Peyer's patch (tissue), 4 donors: ENCODE measurements around the gene IVD.

Experiments
- POLR2A ChIP-seq, 2 donors: fragments of 450-650 bp; IDR thresholded peaks; one replicate each; pipeline ENCODE4 v1.5.1; 2017; ENCODE audit warnings: antibody characterized with exemption in 2 of 2, mild to moderate bottlenecking in 2 of 2, moderate library complexity in 2 of 2
- TF ChIP-seq, protein P1 (sequence below), 6 experiments: fragments of 450-650 bp in 4 of 6; fragments of 200-600 bp in 2 of 6; sonication (generic) in 1 of 6; IDR thresholded peaks; one replicate each; pipeline ENCODE4 v1.5.1; 2017 to 2019; ENCODE audit warnings: antibody characterized with exemption in 6 of 6, mild to moderate bottlenecking in 3 of 6, moderate library complexity in 1 of 6

DNA sequence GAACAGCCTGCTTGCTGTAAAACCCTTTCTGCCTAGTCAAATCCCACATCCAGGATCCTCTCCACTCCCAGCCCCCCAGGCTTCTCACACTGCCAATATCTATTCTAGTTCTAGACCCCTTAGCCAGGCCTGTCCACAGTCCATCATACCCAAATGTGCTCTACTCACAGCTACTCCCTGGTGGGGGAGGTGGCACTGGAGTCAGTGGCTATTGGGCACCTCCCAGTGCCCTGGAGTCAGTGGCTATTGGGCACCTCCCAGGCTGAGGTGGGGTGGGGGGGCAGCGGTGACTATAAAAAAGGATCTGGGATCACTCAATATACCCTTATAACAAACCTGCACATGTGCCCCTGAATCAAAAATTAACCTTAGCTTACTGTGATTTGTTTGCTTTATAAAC, 48.3 kb upstream of the IVD start:
- no peak for TF ChIP-seq POLR2A (IDR thresholded peaks at IDR 0.05)
- TF ChIP-seq, protein P1, sequence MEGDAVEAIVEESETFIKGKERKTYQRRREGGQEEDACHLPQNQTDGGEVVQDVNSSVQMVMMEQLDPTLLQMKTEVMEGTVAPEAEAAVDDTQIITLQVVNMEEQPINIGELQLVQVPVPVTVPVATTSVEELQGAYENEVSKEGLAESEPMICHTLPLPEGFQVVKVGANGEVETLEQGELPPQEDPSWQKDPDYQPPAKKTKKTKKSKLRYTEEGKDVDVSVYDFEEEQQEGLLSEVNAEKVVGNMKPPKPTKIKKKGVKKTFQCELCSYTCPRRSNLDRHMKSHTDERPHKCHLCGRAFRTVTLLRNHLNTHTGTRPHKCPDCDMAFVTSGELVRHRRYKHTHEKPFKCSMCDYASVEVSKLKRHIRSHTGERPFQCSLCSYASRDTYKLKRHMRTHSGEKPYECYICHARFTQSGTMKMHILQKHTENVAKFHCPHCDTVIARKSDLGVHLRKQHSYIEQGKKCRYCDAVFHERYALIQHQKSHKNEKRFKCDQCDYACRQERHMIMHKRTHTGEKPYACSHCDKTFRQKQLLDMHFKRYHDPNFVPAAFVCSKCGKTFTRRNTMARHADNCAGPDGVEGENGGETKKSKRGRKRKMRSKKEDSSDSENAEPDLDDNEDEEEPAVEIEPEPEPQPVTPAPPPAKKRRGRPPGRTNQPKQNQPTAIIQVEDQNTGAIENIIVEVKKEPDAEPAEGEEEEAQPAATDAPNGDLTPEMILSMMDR (IDR thresholded peaks at IDR 0.05): no peak
